ENCODE measurements around the gene TSC2. TPM values are rescaled to one million over a fixed set of nuclear protein-coding genes. Genes with fewer than 3 reads are reported as not detected.

Gene TSC2
- total RNA-seq, 4 donors from 2014 or later: 98.4 to 220 (median 141) TPM

GRCh38 chr16:2087748-2088631, 40.2 kb downstream of the TSC2 start:
- peaks cover 0 to 32% (median 0%) of the 10 kb centered on the region in 4 donors for H3K4me1 ChIP-seq
- no peak for DNase-seq

GRCh38 chr16:2088759-2089358, 41.1 kb downstream of the TSC2 start:
- Histone ChIP-seq H3K4me1 (peaks cover 0 to 30% (median 0%) of the 10 kb centered on the region in 4 donors), H3K4me3 (no peak overlapping the region), H3K36me3 (peaks cover 0 to 83% (median 0%) of the 10 kb centered on the region in 3 donors), H3K27me3 (no peaks in the 10 kb centered on the region), H3K27ac (no peak overlapping the region), H3K9me3 (no peaks in the 10 kb centered on the region)
- DNase-seq: no peak
- TF ChIP-seq POLR2A (IDR thresholded peaks at IDR 0.05): no peak
- TF ChIP-seq CTCF (IDR thresholded peaks at IDR 0.05): no peak

More at GRCh38 chr16:2087748-2088631, 40.2 kb downstream of the TSC2 start:
- H3K4me3 ChIP-seq: no peak overlapping the region
- H3K9me3 ChIP-seq: no peaks in the 10 kb centered on the region
- peaks cover 0 to 82% (median 0%) of the 10 kb centered on the region in 3 donors for H3K36me3 ChIP-seq
- H3K27me3 ChIP-seq: no peaks in the 10 kb centered on the region
- H3K27ac ChIP-seq: no peak overlapping the region
- TF ChIP-seq CTCF (IDR thresholded peaks at IDR 0.05): no peak
- TF ChIP-seq POLR2A (IDR thresholded peaks at IDR 0.05): no peak

- Histone ChIP-seq H3K4me3 (peak overlapping the region in 2 of 4 donors; percentile 37 to 48), H3K27me3 (no peaks in the 10 kb centered on the region), H3K36me3 (peaks cover 0 to 83% (median 0%) of the 10 kb centered on the region in 3 donors), H3K9me3 (no peaks in the 10 kb centered on the region), H3K27ac (peak overlapping the region in 3 of 4 donors; percentile 66 to 90 (median 90)), H3K4me1 (peaks cover 0 to 30% (median 0%) of the 10 kb centered on the region in 4 donors)
- TF ChIP-seq CTCF (IDR thresholded peaks at IDR 0.05) (no peak), POLR2A (IDR thresholded peaks at IDR 0.05) (no peak)
- DNase-seq: no peak
These were observed 42.1 kb downstream of the TSC2 start for GRCh38 chr16:2089706-2090480.

GRCh38 chr16:2090481-2090776, 42.6 kb downstream of the TSC2 start:
- peaks cover 0 to 83% (median 0%) of the 10 kb centered on the region in 3 donors for H3K36me3 ChIP-seq
- H3K27me3 ChIP-seq: no peaks in the 10 kb centered on the region
- peaks cover 0 to 30% (median 0%) of the 10 kb centered on the region in 4 donors for H3K4me1 ChIP-seq
- H3K27ac ChIP-seq: peak overlapping the region; percentile 42 to 90 (median 78)
- no peaks in the 10 kb centered on the region for H3K9me3 ChIP-seq
- DNase-seq: no peak
- H3K4me3 ChIP-seq: peak overlapping the region in 3 of 4 donors; percentile 30 to 48 (median 37)
- TF ChIP-seq POLR2A (IDR thresholded peaks at IDR 0.05): no peak
- TF ChIP-seq CTCF (IDR thresholded peaks at IDR 0.05): no peak

- H3K4me3 ChIP-seq: peak overlapping the region; percentile 6 to 54 (median 40)
- H3K27me3 ChIP-seq: no peaks in the 10 kb centered on the region
- H3K36me3 ChIP-seq: peaks cover 0 to 82% (median 0%) of the 10 kb centered on the region in 3 donors
- no peaks in the 10 kb centered on the region for H3K9me3 ChIP-seq
- peak; percentile 51 to 96 (median 88) for DNase-seq
- TF ChIP-seq CTCF (IDR thresholded peaks at IDR 0.05) (peak in 4 of 6 experiments; percentile 10 to 62 (median 56)), POLR2A (IDR thresholded peaks at IDR 0.05) (peak; percentile 14 to 66)
- peak overlapping the region; percentile 42 to 92 (median 80) for H3K27ac ChIP-seq
- peaks cover 0 to 30% (median 0%) of the 10 kb centered on the region in 4 donors for H3K4me1 ChIP-seq
These were observed 43.2 kb downstream of the TSC2 start for GRCh38 chr16:2090777-2091546.

Measured in Peyer's patch (tissue), 4 donors.